IPS DF 4.7 (cell line): ENCODE measurements around the gene C1R.

ENCODE experiments used
- DNase-seq: peaks from one replicate; pipeline ENCODE4 v3.0.0-alpha.2; 2013; ENCODE audit warnings: low spot score; ENCODE audit errors: extremely low read depth

C1R gene

GRCh38 chr12:7099290-7099996 is 7.2 kb upstream of the C1R start:
- no peak for DNase-seq

GRCh38 chr12:7096979-7097378 is 4.7 kb upstream of the C1R start:
- no peak for DNase-seq

GRCh38 chr12:7096006-7096932 is 4.0 kb upstream of the C1R start:
- no peak for DNase-seq

GRCh38 chr12:7093892-7094291 is 1.6 kb upstream of the C1R start:
- no peak for DNase-seq

- DNase-seq = no peak
These were observed 1.2 kb upstream of the C1R start for GRCh38 chr12:7093486-7093885.

- DNase-seq = no peak
These were observed 778 bp upstream of the C1R start for GRCh38 chr12:7092986-7093460.

GRCh38 chr12:7091660-7092228 is 501 bp downstream of the C1R start:
- DNase-seq = no peak

- DNase-seq = no peak
These were observed 1.1 kb downstream of the C1R start for GRCh38 chr12:7091171-7091570.

- DNase-seq = no peak
These were observed 1.8 kb downstream of the C1R start for GRCh38 chr12:7090222-7090998.

- no peak for DNase-seq
These were observed 2.9 kb downstream of the C1R start for GRCh38 chr12:7089196-7089871.

GRCh38 chr12:7083125-7083524 is 9.1 kb downstream of the C1R start:
- no peak for DNase-seq

- DNase-seq = no peak
These were observed 11.2 kb downstream of the C1R start for GRCh38 chr12:7081037-7081436.

- DNase-seq = no peak
These were observed 12.5 kb downstream of the C1R start for GRCh38 chr12:7079826-7080125.

- DNase-seq = no peak
These were observed 14.1 kb downstream of the C1R start for GRCh38 chr12:7078163-7078562.

GRCh38 chr12:7076493-7076892 is 15.8 kb downstream of the C1R start:
- no peak for DNase-seq

GRCh38 chr12:7075939-7076338 is 16.3 kb downstream of the C1R start:
- DNase-seq = no peak

- no peak for DNase-seq
These were observed 16.7 kb downstream of the C1R start for GRCh38 chr12:7075518-7075917.

- no peak for DNase-seq
These were observed 18.3 kb downstream of the C1R start for GRCh38 chr12:7073946-7074345.

- no peak for DNase-seq
These were observed 19.7 kb downstream of the C1R start for GRCh38 chr12:7072554-7072953.

GRCh38 chr12:7072035-7072434 is 20.2 kb downstream of the C1R start:
- no peak for DNase-seq

GRCh38 chr12:7069386-7069785 is 22.9 kb downstream of the C1R start:
- DNase-seq = no peak
